OCI-LY3 (cell line): ENCODE data around the gene PAGR1.

Source experiments
- H2AFZ ChIP-seq: fragments of 200-600, 300-600 bp; shearing (Covaris generic); 2 replicates; pipeline ENCODE4 v1.6.0; 2014; ENCODE audit warnings: antibody characterized with exemption, low read depth, low read length
- H3K27ac ChIP-seq: fragments of 200-600, 300-600 bp; sonication (generic); 2 replicates; pipeline ENCODE4 v1.5.1; 2014; ENCODE audit warnings: mild to moderate bottlenecking, low read length, moderate library complexity, mixed read lengths
- H3K27me3 ChIP-seq: fragments of 200-600, 300-600 bp; sonication (generic); 2 replicates; pipeline ENCODE4 v1.6.1; 2014; ENCODE audit warnings: low read depth, low read length, mixed read lengths
- H3K36me3 ChIP-seq: fragments of 200-600, 300-600 bp; sonication (generic); replicated peaks from 2 replicates; pipeline ENCODE3; 2014; ENCODE audit warnings: low read depth, low read length, mixed read lengths
- H3K4me1 ChIP-seq: fragments of 300-600, 200-600 bp; sonication (generic); 2 replicates; pipeline ENCODE4 v1.6.1; 2014; ENCODE audit warnings: low read length, mixed read lengths
- H3K4me2 ChIP-seq: fragments of 200-600, 300-600 bp; sonication (generic); 2 replicates; pipeline ENCODE4 v1.6.1; 2014; ENCODE audit warnings: low read length, mixed read lengths
- H3K4me3 ChIP-seq: fragments of 300-600, 200-600 bp; sonication (generic); 2 replicates; pipeline ENCODE4 v1.5.1; 2014; ENCODE audit warnings: antibody characterized with exemption, mild to moderate bottlenecking, low read length, moderate library complexity
- H3K79me2 ChIP-seq: fragments of 300-600, 200-600 bp; shearing (Covaris generic); 2 replicates; pipeline ENCODE4 v1.6.1; 2014; ENCODE audit warnings: mild to moderate bottlenecking, low read length, mixed read lengths
- H3K9ac ChIP-seq: fragments of 300-600, 200-600 bp; shearing (Covaris generic); 2 replicates; pipeline ENCODE4 v1.6.0; 2014; ENCODE audit warnings: mild to moderate bottlenecking, low read length, moderate library complexity
- H3K9me3 ChIP-seq: fragments of 200-600, 300-600 bp; shearing (Covaris generic); 2 replicates; pipeline ENCODE4 v1.6.1; 2014; ENCODE audit warnings: low read length, mixed read lengths; ENCODE audit not compliant: insufficient read depth
- H4K20me1 ChIP-seq: fragments of 200-600, 300-600 bp; sonication (generic); 2 replicates; pipeline ENCODE4 v1.6.1; 2016; ENCODE audit warnings: low read length, mixed read lengths; ENCODE audit not compliant: insufficient read depth
- EZH2phosphoT487 ChIP-seq: fragments of 200-600 bp; shearing (Covaris generic); IDR thresholded peaks from 2 replicates; pipeline ENCODE4 v1.6.1; 2018; ENCODE audit warnings: antibody characterized with exemption, mixed run types, low read depth
- TF ChIP-seq, protein P1 (sequence below): fragments of 200-600, 300-600 bp; sonication (generic); IDR thresholded peaks from 2 replicates; pipeline ENCODE4 v1.5.1; 2014; ENCODE audit warnings: antibody characterized with exemption, low read length, low read depth

Gene PAGR1

DNA sequence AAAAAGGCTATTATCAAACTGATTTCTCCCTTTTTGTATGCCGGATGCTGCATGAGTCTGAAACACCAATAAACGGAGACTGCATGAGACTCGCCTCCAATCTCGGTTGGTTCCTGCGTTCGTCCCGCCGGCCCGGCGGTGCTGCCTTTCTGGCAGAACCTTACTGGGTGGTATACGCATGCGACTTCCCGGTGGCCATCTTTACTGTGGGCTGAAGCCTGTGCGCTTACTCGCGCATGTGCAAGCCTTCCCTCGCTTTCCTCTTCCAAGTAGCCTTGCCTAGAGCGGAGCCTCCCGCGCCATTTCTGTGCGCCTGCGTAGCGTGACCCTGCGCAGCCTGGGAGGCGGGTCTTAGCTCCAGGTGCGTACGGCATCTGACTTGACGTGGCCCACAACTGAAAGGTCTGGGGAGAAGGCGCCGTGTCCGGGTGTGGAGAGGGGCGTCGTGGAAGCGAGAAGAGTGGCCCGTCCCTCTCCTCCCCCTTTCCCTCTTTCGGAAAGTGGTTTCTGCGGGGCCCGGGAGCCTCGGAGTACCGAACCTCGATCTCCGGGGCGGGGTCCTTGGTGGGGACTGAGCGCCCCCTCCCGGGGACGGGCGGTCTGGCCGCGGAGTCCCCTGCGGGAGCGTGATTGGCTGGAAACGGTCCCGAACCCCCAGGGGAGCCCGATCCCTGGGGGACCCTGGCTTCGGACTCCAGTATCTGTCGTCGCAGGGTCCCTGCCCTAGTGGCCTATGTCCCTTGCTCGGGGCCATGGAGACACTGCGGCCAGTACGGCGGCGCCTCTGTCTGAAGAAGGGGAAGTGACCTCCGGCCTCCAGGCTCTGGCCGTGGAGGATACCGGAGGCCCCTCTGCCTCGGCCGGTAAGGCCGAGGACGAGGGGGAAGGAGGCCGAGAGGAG is at the start of gene PAGR1:
TSS of gene PAGR1 (plus strand) at position 360 of the 901 bp plus-strand sequence. CDS start at position 734, 374 bp downstream.
- peak within 1 kb of the TSS; percentile 98 for H3K4me2 ChIP-seq
- no peaks in the 10 kb centered on the region for H3K27me3 ChIP-seq
- peak within 1 kb of the TSS; percentile 92 for H3K9ac ChIP-seq
- no peaks in the 10 kb centered on the region for H3K9me3 ChIP-seq
- H3K4me1 ChIP-seq: peaks cover 37% of the 10 kb centered on the region
- H3K79me2 ChIP-seq: peaks cover 31% of the 10 kb centered on the region
- TF ChIP-seq, protein P1, sequence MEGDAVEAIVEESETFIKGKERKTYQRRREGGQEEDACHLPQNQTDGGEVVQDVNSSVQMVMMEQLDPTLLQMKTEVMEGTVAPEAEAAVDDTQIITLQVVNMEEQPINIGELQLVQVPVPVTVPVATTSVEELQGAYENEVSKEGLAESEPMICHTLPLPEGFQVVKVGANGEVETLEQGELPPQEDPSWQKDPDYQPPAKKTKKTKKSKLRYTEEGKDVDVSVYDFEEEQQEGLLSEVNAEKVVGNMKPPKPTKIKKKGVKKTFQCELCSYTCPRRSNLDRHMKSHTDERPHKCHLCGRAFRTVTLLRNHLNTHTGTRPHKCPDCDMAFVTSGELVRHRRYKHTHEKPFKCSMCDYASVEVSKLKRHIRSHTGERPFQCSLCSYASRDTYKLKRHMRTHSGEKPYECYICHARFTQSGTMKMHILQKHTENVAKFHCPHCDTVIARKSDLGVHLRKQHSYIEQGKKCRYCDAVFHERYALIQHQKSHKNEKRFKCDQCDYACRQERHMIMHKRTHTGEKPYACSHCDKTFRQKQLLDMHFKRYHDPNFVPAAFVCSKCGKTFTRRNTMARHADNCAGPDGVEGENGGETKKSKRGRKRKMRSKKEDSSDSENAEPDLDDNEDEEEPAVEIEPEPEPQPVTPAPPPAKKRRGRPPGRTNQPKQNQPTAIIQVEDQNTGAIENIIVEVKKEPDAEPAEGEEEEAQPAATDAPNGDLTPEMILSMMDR: peak; percentile 80
- no peak for TF ChIP-seq EZH2phosphoT487
- peaks cover 25% of the 10 kb centered on the region for H3K36me3 ChIP-seq
- H3K4me3 ChIP-seq: peak within 1 kb of the TSS; percentile 91
- H2AFZ ChIP-seq: peak within 1 kb of the TSS; percentile 44; the same call in 1 of the 2 replicates
- peak within 1 kb of the TSS; percentile 75 for H3K27ac ChIP-seq
- H4K20me1 ChIP-seq: peaks cover 12% of the 10 kb centered on the region; the same call in 1 of the 2 replicates

DNA sequence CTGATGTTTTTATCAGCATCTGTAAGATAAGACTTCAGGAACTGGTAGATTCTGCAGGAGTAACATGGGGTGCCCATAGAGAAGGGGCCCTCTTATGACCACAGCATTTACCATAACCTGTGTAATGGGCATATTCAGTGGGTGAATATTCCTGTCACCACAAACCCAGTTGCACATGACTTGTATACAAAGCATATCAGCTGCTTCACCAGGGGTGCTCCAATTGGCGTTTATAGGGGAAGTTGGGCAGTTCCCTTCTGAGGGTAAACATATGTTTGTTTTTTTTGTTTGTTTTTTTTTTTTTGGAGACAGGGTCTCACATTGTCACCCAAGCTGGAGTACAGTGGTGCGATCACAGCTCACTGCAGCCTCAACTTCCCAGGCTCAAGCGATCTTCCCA is 49.4 kb upstream of the PAGR1 start:
- H3K4me2 ChIP-seq: no peak overlapping the region
- no peaks in the 10 kb centered on the region for H3K79me2 ChIP-seq
- no peaks in the 10 kb centered on the region for H4K20me1 ChIP-seq
- H3K4me3 ChIP-seq: no peak overlapping the region
- TF ChIP-seq EZH2phosphoT487: no peak
- TF ChIP-seq, protein P1: no peak
- peaks cover 8% of the 10 kb centered on the region; the same call in 1 of the 2 replicates for H3K27me3 ChIP-seq
- no peaks in the 10 kb centered on the region for H3K9me3 ChIP-seq
- no peak overlapping the region for H3K9ac ChIP-seq
- no peak overlapping the region for H2AFZ ChIP-seq
- no peaks in the 10 kb centered on the region for H3K4me1 ChIP-seq
- H3K36me3 ChIP-seq: no peaks in the 10 kb centered on the region
- H3K27ac ChIP-seq: no peak overlapping the region

DNA sequence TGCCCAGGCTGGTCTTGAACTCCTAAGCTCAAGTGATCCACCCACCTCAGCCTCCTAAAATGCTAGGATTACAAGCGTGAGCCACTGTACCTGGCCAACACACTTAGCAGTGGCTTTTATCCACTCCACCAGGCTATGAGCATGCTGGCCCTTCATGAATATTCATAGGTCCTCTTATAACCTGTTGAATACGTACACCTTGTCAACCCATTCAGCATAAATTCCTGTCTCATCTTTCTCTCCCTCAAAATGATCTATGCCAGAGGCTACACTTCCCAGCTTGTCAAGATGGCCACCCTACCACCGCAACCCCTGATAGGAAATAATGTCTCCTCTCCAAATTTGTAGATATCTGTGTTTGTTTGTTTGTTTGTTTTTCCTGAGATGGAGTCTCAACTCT is 48.9 kb upstream of the PAGR1 start:
- Histone ChIP-seq H3K4me2 (no peak overlapping the region), H3K9ac (no peak overlapping the region), H3K36me3 (no peaks in the 10 kb centered on the region), H2AFZ (no peak overlapping the region), H3K79me2 (no peaks in the 10 kb centered on the region), H3K4me3 (no peak overlapping the region), H4K20me1 (no peaks in the 10 kb centered on the region), H3K27me3 (peaks cover 8% of the 10 kb centered on the region; the same call in 1 of the 2 replicates), H3K4me1 (no peaks in the 10 kb centered on the region), H3K27ac (no peak overlapping the region), H3K9me3 (no peaks in the 10 kb centered on the region)
- TF ChIP-seq, protein P1: no peak
- no peak for TF ChIP-seq EZH2phosphoT487

DNA sequence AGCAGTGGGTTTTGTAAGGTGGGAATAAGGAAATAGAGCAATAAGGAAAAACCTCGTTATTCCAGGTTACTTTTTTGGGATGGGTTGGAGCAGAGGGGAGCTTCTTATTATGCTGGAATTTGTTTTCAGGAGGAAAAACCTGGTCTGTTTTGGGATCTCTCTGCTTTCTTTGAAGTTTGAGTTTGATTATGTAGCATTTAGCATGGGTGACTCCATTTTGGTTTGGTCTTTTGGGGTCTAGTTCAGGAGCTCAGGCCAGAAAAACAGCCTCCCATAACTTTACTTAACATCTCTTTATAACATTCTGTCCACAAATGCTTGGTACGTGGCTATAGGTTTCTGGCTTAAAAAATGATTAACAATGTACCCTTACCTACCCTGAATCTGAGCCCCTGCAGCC is 46.4 kb upstream of the PAGR1 start:
- H3K9ac ChIP-seq: no peak overlapping the region
- TF ChIP-seq, protein P1: no peak

More for the DNA sequence above, 46.4 kb upstream of the PAGR1 start:
- H3K36me3 ChIP-seq: no peaks in the 10 kb centered on the region
- H3K4me1 ChIP-seq: no peaks in the 10 kb centered on the region
- no peak overlapping the region for H3K27ac ChIP-seq
- H3K4me3 ChIP-seq: no peak overlapping the region
- no peaks in the 10 kb centered on the region for H4K20me1 ChIP-seq
- H3K9me3 ChIP-seq: no peaks in the 10 kb centered on the region
- H3K4me2 ChIP-seq: no peak overlapping the region
- no peaks in the 10 kb centered on the region for H3K79me2 ChIP-seq
- 0 out of 2 replicates have a peak, but pooled peaks cover 1% of the 10 kb centered on the region for H3K27me3 ChIP-seq
- H2AFZ ChIP-seq: no peak overlapping the region
